Naive thymus-derived CD8-positive, alpha-beta T cell (primary cell): ENCODE measurements around the gene OSBPL7. TPM values are rescaled to one million over a fixed set of nuclear protein-coding genes. Genes with fewer than 3 reads are reported as not detected.

ENCODE experiments used
- ATAC-seq, 2 donors: fragments of 150-1000 bp; cut with Tn5 transposase in 1 of 2; sonication (Bioruptor Pico), chemical (Tn5 transposase) in 1 of 2; 1 replicate in 1 of 2; 2 replicates in 1 of 2; pipeline ENCODE4 v1.10.0; 2021; ENCODE audit warnings: mild to moderate bottlenecking in 2 of 2, moderate library complexity in 2 of 2
- POLR2A ChIA-PET: fragments of 350-600 bp; sonication (Branson Sonifier 250); formaldehyde crosslinking; loops from one replicate; lab custom pipeline; 2021; ENCODE audit warnings: antibody characterized with exemption; lab: Charles Lee
- DNase-seq, 10 donors: peaks; one replicate each; pipeline versions ENCODE4 v3.0.0 to v3.0.0-alpha.2; 2020 to 2022
- H3K27ac Mint-ChIP-seq, 10 donors: one replicate each; pipeline ENCODE4 v1.8.0; 2020 to 2022; ENCODE audit warnings: mild to moderate bottlenecking in 10 of 10, mixed read lengths in 10 of 10, moderate library complexity in 4 of 10, inconsistent platforms in 1 of 10
- H3K27me3 Mint-ChIP-seq, 5 donors: one replicate each; pipeline ENCODE4 v1.8.0; 2021 to 2022; ENCODE audit warnings: mixed read lengths in 5 of 5
- H3K36me3 Mint-ChIP-seq, 3 donors: one replicate each; pipeline ENCODE4 v1.8.0; 2020 to 2022; ENCODE audit warnings: mixed read lengths in 3 of 3, mild to moderate bottlenecking in 2 of 3, inconsistent platforms in 1 of 3
- H3K4me1 Mint-ChIP-seq, 4 donors: one replicate each; pipeline ENCODE4 v1.8.0; 2021 to 2022; ENCODE audit warnings: mixed read lengths in 4 of 4
- H3K4me3 Mint-ChIP-seq, 10 donors: one replicate each; pipeline ENCODE4 v1.8.0; 2020 to 2022; ENCODE audit warnings: mild to moderate bottlenecking in 10 of 10, mixed read lengths in 10 of 10, moderate library complexity in 6 of 10, inconsistent platforms in 1 of 10
- H3K9me3 Mint-ChIP-seq, 9 donors: one replicate each; pipeline ENCODE4 v1.8.0; 2020 to 2022; ENCODE audit warnings: mixed read lengths in 9 of 9, mild to moderate bottlenecking in 3 of 9, inconsistent platforms in 1 of 9, moderate library complexity in 1 of 9
- polyA plus RNA-seq, 3 donors: library from polyadenylated mRNA; unstranded; fragments of 300-500 nt; fragmentation: Illumina TruSeq; gene quantifications; one replicate each; pipeline ENCODE4 v1.2.3, GENCODE V29; 2021
- total RNA-seq, 8 experiments: library from RNA in 2 of 8; stranded (reverse) in 2 of 8; gene quantifications; one replicate each; pipeline ENCODE4 v1.2.3 and lab custom pipeline; 2021 to 2026

The OSBPL7 gene
- total and polyA plus RNA-seq, 5 experiments from 2014 or later: 3.6 to 48.1 (median 6.8) TPM

DNA sequence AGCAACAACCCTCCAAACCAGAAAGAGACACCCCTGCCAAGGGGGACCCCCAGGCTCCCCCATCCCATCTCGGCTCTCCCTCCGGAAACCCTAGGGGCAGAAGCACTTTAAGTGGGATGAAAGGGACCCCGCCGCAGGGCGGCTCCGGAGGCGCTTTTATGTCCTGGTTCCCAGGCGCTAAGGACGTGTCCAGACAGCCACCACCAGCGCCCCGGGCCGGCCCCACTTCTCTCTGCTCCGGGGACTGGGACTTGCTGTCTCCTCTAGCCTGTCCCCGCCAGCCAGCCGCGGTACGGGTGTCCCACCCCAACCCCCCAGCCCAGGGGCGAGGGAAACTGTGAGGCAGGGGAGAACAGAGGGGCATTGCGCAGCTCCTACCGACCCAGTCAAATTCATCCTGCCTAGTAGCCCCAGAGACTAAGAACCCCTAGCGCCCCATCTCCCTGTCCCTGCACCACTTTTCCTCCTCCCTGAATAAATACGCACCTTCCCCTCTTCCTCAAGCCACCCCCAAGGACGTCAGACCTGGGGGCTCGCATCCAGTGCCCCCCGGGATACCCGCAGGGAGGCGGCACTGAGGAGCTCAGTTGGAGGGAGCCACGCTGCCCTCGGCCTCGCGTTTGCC is 25.2 kb upstream of the OSBPL7 start:
- ATAC-seq (no peak), DNase-seq (no peak)
- H3K4me1 Mint-ChIP-seq: peaks cover 11 to 38% (median 25%) of the 10 kb centered on the region in 4 donors
- no peak overlapping the region for H3K27ac Mint-ChIP-seq
- no peaks in the 10 kb centered on the region for H3K9me3 Mint-ChIP-seq
- H3K36me3 Mint-ChIP-seq: no peaks in the 10 kb centered on the region
- H3K4me3 Mint-ChIP-seq: peak overlapping the region in 3 of 10 donors; percentile 26 to 39 (median 36)
- POLR2A ChIA-PET: interaction anchor here (1.3 to 15.9 kb wide), 2 partner anchors 16 to 46 kb away, joined by 4 to 203 read pairs; partner anchors contain the start of genes MRPL10 and SP2
- peaks cover 22 to 74% (median 50%) of the 10 kb centered on the region in 5 donors for H3K27me3 Mint-ChIP-seq

DNA sequence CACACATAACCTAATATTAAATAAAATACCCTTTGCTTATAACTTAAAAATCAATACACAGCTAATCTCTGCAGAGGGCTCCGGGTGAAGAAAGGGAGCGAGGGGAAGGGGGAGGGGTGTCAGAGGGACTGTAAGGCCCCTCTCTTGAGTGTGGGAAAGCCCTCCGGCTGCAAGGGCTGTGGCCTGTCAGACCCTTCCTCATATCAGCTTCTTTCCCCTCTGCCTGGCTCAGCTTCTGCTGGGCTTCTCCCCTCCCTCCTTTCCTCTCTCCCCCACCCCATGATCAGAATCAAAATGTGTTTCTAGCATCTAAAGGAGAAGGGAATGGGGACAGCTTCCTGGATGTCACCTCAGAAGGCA is 24.1 kb upstream of the OSBPL7 start:
- peaks cover 13 to 42% (median 32%) of the 10 kb centered on the region in 4 donors for H3K4me1 Mint-ChIP-seq
- H3K27me3 Mint-ChIP-seq: peaks cover 21 to 65% (median 47%) of the 10 kb centered on the region in 5 donors
- POLR2A ChIA-PET: interaction anchor here (1.3 to 15.9 kb wide), 2 partner anchors 15 to 47 kb away, joined by 4 to 203 read pairs; partner anchors contain the start of genes MRPL10 and SP2
- no peak overlapping the region for H3K27ac Mint-ChIP-seq
- H3K36me3 Mint-ChIP-seq: no peaks in the 10 kb centered on the region
- no peaks in the 10 kb centered on the region for H3K9me3 Mint-ChIP-seq
- ATAC-seq (no peak), DNase-seq (no peak)
- H3K4me3 Mint-ChIP-seq: peak overlapping the region in 1 of 10 donors; percentile 22

DNA sequence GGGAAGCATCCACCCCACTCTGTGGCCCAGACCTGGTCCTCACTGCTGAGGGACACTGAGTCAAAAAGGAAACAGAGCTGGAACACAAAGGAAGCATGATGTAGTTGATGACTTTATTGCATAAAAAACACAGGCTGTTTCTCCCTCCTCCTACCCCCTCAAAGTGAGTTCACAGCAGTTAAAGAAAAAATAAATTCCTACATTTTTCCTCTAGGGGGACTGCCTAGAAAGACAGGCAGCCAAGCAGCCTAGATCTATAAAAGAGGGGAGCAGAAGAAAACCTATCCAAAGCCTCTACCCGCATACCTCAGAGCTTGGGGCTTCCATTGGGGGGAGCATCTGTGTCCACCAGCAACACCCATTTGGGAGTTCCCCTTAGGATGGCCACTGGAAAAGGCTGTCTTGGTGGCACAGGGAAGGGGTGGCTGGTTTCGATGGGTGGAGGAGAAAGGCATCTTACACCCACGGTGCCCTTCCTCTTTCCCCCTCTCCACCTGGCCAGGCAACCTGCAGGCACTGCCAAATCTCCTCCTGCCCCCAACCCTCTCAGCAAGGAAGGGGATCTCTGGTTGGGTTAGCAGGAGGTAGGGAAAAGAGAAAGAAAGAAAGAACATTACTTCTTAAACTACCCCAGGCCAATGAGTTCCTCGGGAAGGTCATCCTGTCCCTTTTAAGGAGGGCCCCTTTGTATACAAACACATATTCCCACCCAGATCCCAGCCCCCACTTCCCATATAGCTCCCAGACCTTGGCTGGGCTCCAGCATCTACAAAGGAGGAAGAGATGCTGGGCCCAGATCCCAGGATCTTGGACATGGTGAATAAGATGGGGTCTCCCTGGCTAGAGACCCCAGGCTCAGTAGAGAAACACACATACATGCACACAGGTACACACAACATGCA is 23.5 kb upstream of the OSBPL7 start:
- no peak overlapping the region for H3K4me3 Mint-ChIP-seq

DNA sequence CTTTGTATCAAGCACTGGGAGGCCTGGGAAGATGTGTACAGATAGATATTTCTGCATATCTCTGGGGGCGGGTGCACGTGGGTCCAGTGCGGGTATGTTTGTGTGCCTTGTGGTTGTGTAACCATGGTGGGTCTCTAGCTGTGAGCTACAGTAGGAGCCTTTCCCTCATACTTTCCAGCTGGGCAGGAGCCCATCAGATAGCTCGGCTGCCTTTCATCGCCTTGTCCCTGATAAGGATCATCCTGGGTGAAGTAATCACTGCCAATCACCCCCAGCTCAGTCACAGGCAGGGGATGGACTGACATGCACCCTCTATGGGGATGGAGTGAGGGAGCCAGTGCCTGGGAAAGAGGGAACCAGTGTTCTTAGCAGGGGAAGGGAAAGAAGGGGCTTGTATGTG is 22.6 kb upstream of the OSBPL7 start:
- Mint-ChIP-seq H3K9me3 (no peaks in the 10 kb centered on the region), H3K36me3 (no peaks in the 10 kb centered on the region), H3K27me3 (peaks cover 15 to 50% (median 36%) of the 10 kb centered on the region in 5 donors), H3K4me3 (no peak overlapping the region), H3K4me1 (peaks cover 16 to 41% (median 32%) of the 10 kb centered on the region in 4 donors), H3K27ac (no peak overlapping the region)
- no peak for ATAC-seq
- no peak for DNase-seq
- POLR2A ChIA-PET: interaction anchor here (15.9 kb wide), 1 partner anchor 48 kb away, joined by 203 read pairs; the partner anchor contains the start of gene SP2

More for the DNA sequence above, 23.5 kb upstream of the OSBPL7 start:
- Mint-ChIP-seq H3K36me3 (no peaks in the 10 kb centered on the region), H3K4me1 (peaks cover 14 to 36% (median 32%) of the 10 kb centered on the region in 4 donors), H3K9me3 (no peaks in the 10 kb centered on the region), H3K27me3 (peaks cover 19 to 59% (median 42%) of the 10 kb centered on the region in 5 donors), H3K27ac (no peak overlapping the region)
- ATAC-seq (no peak), DNase-seq (no peak)
- POLR2A ChIA-PET: interaction anchor here (1.3 to 15.9 kb wide), 2 partner anchors 14 to 48 kb away, joined by 4 to 203 read pairs; partner anchors contain the start of genes MRPL10 and SP2

DNA sequence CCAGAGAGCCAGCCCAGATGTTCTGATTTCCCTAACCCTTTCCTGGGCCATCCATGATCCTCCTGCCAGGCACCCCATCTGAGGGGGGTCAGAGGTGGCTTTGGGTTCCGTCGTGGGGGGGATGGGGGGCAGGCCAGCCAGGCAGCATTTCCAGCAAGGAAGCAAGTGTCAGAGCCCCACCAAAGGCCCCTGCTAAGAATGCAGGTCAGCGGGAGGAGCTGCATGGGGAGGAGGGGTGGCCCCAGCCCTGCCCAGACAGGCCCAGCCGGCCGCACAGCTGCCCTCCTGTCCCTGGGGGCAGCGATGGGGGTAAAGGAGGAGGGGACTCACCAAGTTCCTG is 21.8 kb upstream of the OSBPL7 start:
- Mint-ChIP-seq H3K27ac (peak overlapping the region in 1 of 10 donors; percentile 25), H3K4me3 (peak overlapping the region in 2 of 10 donors; percentile 43 to 75), H3K27me3 (peaks cover 7 to 42% (median 28%) of the 10 kb centered on the region in 5 donors), H3K9me3 (no peaks in the 10 kb centered on the region), H3K4me1 (peaks cover 14 to 43% (median 30%) of the 10 kb centered on the region in 4 donors), H3K36me3 (peaks cover 0 to 2% (median 0%) of the 10 kb centered on the region in 3 donors)
- no peak for DNase-seq
- ATAC-seq: no peak
- POLR2A ChIA-PET: interaction anchor here (0.7 to 15.9 kb wide), 3 partner anchors 12 to 206 kb away, joined by 3 to 203 read pairs (median 5); partner anchors contain the start of genes LRRC46, MRPL10 and SP2

DNA sequence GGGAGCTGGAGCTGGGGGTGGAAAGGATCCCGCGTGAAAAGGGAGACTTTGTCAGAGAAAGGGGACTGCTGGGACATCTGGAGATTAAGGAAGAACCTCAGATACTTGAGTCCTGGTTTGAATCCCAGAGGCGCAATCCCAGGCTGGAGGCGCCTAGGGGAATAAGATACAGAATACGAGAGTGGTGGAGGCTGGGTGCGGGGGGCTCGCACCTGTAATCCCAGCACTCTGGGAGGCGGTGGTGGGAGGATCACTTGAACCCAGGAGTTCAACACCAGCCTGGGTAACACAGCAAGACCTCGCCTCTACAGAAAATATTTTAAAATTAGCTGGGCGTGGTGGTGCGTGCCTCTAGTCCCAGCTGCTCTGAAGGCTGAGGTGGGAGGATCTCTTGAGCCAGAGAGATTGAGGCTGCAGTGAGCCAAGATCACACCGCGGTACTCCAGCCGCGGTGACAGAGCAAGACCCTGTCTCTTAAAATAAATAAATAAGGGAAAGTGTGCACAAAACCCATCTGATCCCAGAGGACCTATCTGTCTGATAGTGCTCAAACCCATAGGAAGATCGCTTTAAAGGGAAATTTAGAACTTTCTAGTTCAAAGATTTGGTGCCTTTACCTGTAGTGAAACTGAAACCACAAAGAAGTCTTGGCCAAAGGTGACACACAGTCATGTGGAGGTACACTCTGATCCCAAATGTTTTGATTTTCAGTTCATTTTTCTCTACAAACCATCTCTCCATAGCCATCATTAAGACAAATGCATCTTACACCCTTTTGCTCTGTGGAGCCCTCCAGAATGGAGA is 20.1 kb upstream of the OSBPL7 start:
- ATAC-seq (no peak), DNase-seq (no peak)
- POLR2A ChIA-PET: interaction anchor here (0.8 to 15.9 kb wide), 5 partner anchors 10 to 177 kb away, joined by 3 to 203 read pairs (median 10); partner anchors contain the start of genes LRRC46, MRPL10, OSBPL7 and SP2
- peak overlapping the region; percentile 84 to 99 (median 94) for H3K4me3 Mint-ChIP-seq
- peak overlapping the region; percentile 67 to 95 (median 82) for H3K27ac Mint-ChIP-seq
- H3K27me3 Mint-ChIP-seq: peaks cover 7 to 29% (median 21%) of the 10 kb centered on the region in 5 donors
- H3K36me3 Mint-ChIP-seq: peaks cover 0 to 6% (median 0%) of the 10 kb centered on the region in 3 donors
- peaks cover 15 to 37% (median 25%) of the 10 kb centered on the region in 4 donors for H3K4me1 Mint-ChIP-seq
- H3K9me3 Mint-ChIP-seq: no peaks in the 10 kb centered on the region

DNA sequence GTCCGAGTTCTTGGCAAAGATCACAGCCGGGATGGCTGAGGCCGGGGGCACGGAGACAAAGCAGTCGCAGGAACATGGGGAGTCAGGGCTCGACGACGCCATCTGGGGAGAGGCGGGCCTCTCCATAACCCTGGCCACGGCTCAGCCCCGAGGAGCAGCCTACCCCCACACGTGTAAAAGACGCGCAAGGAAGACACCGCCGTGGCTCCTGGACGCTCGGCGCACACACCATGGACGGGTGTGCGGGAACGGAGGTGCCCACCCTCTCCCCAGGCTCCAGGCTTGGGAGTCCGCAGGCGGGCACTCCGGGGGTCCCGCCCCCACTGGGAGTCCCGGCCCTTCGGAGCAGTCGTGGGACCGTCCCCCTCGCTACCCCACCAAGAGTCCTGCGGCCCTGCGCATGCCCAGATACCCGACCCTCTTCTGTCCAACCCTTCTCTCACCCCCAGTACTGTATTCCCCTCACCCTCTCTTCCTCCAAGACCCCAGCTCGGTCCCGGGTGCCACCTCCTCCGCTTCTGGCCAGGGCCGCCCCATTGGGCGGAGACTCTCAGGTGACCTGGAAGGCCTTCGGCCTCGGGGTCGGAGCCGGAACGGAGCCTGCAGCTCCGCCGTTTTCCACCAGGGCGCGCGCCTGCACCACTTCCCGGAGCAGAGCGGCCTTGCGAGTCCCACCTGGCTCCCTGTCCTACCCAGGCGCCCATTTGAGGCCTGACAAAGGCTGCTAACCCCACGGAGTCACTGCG is 19.3 kb upstream of the OSBPL7 start, which contains the start of gene SCRN2:
SCRN2 (minus strand) TSS at position 532 of the 746 bp plus-strand sequence; CDS start at position 102, 430 bp downstream.
- Mint-ChIP-seq H3K9me3 (no peaks in the 10 kb centered on the region), H3K27me3 (peaks cover 2 to 21% (median 14%) of the 10 kb centered on the region in 5 donors), H3K4me3 (peak within 1 kb of the TSS; percentile 84 to 99 (median 94)), H3K36me3 (peaks cover 0 to 6% (median 0%) of the 10 kb centered on the region in 3 donors), H3K4me1 (peaks cover 15 to 39% (median 23%) of the 10 kb centered on the region in 4 donors), H3K27ac (peak within 1 kb of the TSS; percentile 67 to 95 (median 82))
- POLR2A ChIA-PET: interaction anchor here (0.7 to 15.9 kb wide), 6 partner anchors 10 to 178 kb away, joined by 3 to 203 read pairs (median 6); partner anchors contain the start of genes LRRC46, MRPL10, OSBPL7 and PNPO
- DNase-seq: peak; percentile 71 to 94 (median 82)
- peak; percentile 85 to 91 for ATAC-seq

DNA sequence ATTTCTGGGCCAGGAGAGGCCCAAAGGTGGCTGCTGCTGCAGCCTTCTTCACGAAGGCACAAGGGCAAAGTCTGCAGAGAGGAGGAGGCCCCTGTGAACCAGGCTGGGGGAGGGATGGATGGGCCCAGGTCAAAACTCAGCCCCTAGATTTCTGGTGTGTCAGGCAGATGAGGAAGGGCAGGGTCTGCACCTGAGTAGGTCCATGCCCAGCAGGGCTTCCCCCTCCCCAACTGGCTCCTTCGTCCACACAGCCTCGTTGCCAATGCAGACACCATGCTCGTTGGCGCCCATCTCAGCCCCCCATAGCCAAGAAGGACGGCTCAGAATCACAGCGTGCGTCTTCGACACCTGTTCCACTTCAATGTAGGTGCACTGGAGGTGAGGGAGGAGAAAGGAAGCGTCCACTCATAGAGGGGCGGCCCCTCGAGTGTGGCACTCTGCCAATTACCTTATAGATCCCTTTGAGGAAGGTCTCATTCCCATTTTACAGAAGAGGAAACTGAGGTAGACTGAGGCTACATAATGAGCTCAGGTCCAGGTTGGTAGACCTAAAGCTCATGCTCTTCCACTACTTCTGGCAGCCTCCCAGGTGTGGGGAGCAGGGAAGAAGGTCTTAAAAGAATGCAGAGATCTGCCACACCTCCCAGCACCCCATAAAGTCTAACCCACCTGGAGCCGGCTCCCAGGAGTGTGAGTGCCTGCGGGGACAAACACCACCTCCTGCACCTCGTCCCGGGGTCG is 18.6 kb upstream of the OSBPL7 start:
- peak overlapping the region; percentile 84 to 99 (median 94) for H3K4me3 Mint-ChIP-seq
- H3K27me3 Mint-ChIP-seq: peaks cover 0 to 14% (median 6%) of the 10 kb centered on the region in 5 donors
- peaks cover 0 to 6% (median 0%) of the 10 kb centered on the region in 3 donors for H3K36me3 Mint-ChIP-seq
- no peaks in the 10 kb centered on the region for H3K9me3 Mint-ChIP-seq
- DNase-seq: no peak
- H3K27ac Mint-ChIP-seq: peak overlapping the region in 9 of 10 donors; percentile 57 to 95 (median 75)
- peaks cover 15 to 47% (median 28%) of the 10 kb centered on the region in 4 donors for H3K4me1 Mint-ChIP-seq
- POLR2A ChIA-PET: interaction anchor here (0.6 to 15.9 kb wide), 6 partner anchors 9 to 226 kb away, joined by 3 to 203 read pairs (median 6); partner anchors contain the start of genes LRRC46, MRPL10, OSBPL7 and PNPO
- ATAC-seq: no peak

DNA sequence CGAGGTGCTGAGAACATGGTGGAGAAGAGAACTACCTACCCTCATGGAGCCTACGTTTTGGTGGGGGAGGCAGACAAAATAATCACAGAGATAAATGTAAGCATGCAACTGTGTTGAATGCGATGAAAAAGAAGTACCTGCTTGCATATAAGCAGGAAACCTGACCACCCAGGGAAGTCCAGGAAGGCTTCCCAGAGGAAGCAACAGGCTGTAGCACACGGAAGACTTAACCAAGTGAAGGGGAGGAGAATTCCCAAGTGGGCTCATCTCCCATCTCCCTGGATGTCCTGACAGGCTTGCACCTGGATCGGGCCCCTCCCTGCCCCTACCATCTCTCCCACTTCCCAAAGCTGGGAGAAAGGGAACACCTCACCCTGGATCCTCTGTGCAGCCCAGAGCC is 17.5 kb upstream of the OSBPL7 start:
- H3K27ac Mint-ChIP-seq: peak overlapping the region in 1 of 10 donors; percentile 66
- H3K4me3 Mint-ChIP-seq: peak overlapping the region in 5 of 10 donors; percentile 26 to 99 (median 26)
- H3K4me1 Mint-ChIP-seq: peaks cover 25 to 58% (median 39%) of the 10 kb centered on the region in 4 donors

DNA sequence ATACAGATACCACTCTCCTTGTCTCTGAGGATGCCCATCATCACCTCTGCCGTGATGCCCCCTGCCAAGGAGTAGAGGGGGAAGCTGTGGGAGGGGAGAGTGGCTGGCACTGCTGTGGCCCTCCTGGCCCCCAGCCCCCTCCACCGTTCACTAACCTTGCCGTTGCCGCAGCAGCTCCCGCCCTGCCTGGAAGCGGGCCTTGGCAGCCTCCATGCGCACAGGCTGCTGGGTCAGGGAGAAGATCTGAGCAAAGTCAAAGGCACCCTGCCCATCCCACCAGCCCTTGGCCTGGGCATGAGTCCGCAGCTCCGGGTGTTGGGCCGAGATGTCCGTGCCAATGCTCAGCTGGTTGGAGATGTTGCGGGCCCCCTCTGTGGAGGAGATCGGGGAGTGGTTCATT is 17.0 kb upstream of the OSBPL7 start:
- no peak for DNase-seq
- Mint-ChIP-seq H3K36me3 (peaks cover 0 to 6% (median 0%) of the 10 kb centered on the region in 3 donors), H3K9me3 (no peaks in the 10 kb centered on the region), H3K4me3 (peak overlapping the region in 2 of 10 donors; percentile 26), H3K27me3 (peaks cover 0 to 2% (median 0%) of the 10 kb centered on the region in 5 donors), H3K4me1 (peaks cover 28 to 61% (median 42%) of the 10 kb centered on the region in 4 donors), H3K27ac (peak overlapping the region in 1 of 10 donors; percentile 66)
- POLR2A ChIA-PET: interaction anchor here (1.2 to 15.9 kb wide), 2 partner anchors 16 to 54 kb away, joined by 3 to 203 read pairs; partner anchors contain the start of gene SP2
- ATAC-seq: no peak

More for the DNA sequence above, 17.5 kb upstream of the OSBPL7 start:
- POLR2A ChIA-PET: interaction anchor here (1.2 to 15.9 kb wide), 3 partner anchors 8 to 54 kb away, joined by 3 to 203 read pairs (median 17); partner anchors contain the start of genes LRRC46, MRPL10 and SP2
- Mint-ChIP-seq H3K9me3 (no peaks in the 10 kb centered on the region), H3K27me3 (peaks cover 0 to 3% (median 1%) of the 10 kb centered on the region in 5 donors), H3K36me3 (peaks cover 0 to 6% (median 0%) of the 10 kb centered on the region in 3 donors)
- ATAC-seq (no peak), DNase-seq (no peak)
